GDM1 (cell line): ENCODE measurements around the gene TFCP2.
"Not testable (repeated sequence)": the region's sequence is repeated elsewhere in the genome, so short reads cannot be mapped to it uniquely, and the experiment has no call there.

ENCODE experiments used
- DNase-seq: peaks from one replicate; lab custom pipeline; 2025; lab: John Stamatoyannopoulos, UW

Gene TFCP2

DNA sequence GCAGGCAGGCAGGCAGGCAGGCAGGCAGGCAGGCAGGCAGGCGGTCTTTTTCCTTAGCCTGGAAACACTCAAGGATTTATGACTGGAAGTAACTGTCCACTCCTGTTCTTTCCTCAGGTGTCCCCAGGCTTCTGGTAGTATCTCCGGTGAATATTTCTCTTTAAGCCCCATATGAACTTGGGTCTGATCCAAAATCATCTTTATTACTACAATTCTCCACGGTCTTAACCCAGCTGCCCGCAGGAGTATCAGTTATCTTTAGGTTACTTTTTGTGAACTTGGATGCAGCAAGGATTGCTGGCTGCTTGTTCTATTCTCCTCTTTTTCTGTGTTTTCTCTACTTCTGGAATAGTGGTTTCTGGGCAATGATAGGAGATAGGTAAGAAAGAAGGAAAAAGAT lies 92.8 kb downstream of the TFCP2 start:
- no peak for DNase-seq

DNA sequence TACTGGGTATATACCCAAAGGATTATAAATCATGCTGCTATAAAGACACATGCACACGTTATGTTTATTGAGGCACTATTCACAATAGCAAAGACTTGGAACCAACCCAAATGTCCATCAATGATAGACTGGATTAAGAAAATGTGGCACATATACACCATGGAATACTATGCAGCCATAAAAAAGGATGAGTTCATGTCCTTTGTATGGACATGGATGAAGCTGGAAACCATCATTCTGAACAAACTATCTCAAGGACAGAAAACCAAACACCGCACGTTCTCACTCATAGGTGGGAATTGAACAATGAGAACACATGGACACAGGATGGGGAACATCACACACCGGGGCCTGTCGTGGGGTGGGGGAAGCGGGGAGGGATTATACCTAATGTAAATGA lies 94.1 kb downstream of the TFCP2 start:
- DNase-seq = not testable (repeated sequence)

DNA sequence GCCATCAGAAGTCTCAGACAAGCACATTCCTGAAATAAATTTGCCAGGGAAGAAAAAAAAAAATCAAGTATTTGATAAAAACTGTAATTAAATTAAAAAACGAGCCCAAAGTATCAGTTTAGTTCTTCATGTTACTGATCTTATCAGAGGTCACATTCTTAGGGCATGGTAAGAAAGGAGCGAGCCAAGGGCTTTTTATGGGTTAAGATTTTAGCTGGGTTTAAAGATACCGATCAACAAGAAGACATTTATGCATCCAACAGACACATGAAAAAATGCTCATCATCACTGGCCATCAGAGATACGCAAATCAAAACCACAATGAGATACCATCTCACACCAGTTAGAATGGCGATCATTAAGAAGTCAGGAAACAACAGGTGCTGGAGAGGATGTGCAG lies 94.6 kb downstream of the TFCP2 start:
- not testable (repeated sequence) for DNase-seq

DNA sequence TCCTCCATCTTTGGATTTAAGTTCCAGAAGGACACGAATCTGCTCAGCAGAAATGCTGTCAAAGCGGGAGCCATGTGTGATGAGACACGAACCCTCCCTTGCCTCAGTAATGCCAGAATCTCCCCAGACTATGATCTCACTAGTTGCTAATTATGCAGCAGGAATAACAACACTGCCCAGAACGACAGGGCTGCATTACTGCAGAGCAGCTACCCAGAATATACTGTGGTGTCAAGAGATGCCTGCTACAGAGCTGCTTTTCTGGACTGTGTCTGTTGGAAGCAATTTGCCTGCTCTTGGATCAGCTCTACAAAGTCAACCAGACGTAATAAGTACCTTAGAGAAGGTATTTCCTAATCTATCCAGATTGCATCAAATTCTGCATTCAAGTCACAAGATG lies 95.0 kb downstream of the TFCP2 start:
- no peak for DNase-seq

DNA sequence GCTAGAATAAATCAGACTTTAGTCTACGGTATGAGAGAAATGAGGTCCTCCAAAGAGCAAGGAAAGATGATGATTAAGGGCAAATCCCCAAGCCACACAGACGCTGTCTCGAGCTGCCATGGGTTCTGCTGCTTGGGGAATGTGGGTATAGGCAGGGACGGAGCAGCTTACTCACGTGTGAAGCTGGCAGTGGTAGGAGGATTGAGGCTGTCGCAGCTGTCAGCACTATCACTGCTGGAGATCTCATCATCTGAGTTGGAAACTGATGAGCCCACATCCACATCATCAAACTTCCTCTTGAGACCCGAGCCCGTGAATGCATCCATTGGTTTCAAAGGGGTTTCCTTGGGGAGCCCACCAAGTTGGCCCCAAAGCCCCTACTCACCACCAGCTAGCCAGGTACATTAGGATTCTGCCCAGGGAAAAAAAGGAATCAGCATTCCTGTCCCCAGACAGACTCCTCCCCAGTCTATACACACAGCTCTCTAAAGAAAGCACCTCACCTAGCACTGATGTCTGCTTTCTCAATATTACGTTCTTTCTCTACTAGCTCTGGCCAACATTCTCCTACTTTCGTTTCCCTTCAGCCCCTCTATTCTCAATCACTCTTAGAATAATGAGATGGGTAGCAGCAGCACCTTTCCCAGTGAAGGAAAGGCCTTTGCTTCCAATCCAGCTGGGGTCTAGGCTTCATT lies 96.6 kb downstream of the TFCP2 start:
- no peak for DNase-seq

DNA sequence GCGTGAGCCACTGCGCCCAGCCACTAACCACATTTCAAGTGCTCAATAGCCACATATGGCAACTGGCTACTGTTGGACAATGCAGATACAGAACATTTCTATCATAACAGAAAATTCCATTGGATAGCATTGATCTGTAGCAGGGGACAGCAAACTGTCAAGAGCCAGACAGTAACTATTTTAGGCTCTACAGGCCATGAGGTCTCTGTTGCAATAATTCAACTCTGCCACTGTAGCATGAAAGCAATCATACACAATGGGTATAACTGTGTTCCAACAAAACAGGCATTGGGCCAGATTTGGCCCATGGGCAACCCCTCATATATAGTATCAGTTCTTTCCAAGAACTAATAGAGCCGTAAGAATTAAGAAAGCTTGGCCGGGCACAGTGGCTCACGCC lies 97.5 kb downstream of the TFCP2 start:
- DNase-seq = no peak

DNA sequence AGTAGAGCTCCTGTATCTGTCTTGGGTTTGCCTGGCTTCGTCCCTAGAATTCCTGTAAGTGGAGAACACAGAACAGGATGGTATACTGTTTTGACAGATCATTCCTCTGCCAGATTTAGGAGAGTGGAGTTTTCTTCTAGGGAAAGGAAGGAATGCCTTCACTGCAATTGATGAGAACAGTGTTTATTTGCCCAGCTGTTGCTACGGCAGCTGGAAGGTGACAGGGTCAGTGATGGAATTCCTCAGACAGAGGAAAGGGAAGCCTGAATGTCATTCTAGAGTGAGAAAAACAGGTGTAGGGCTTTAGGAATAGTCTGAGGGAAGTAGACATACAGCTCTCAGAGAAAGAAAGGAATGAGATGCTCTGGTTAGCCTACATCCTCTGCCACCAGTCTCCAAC lies 101.3 kb downstream of the TFCP2 start:
- DNase-seq = no peak

DNA sequence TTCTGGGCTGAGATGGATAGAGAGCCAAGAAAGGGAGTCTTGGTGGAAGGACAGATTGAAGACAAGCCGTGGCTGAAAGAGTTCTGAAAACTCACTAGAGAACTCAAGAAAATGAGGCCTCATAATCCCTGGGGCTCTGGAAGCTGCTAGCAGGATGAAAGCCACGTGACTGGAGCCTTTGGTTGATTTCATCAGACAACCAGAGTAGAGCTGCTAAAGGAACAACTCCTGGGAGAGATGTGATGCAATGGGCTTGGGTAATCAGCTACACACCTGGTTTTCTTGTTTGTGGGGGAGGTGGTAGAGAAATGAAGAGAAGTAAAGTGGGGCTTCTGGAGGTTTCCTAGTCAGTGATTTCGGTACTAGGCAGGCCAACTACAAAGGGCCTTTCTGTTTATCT lies 102.9 kb downstream of the TFCP2 start:
- DNase-seq = no peak

DNA sequence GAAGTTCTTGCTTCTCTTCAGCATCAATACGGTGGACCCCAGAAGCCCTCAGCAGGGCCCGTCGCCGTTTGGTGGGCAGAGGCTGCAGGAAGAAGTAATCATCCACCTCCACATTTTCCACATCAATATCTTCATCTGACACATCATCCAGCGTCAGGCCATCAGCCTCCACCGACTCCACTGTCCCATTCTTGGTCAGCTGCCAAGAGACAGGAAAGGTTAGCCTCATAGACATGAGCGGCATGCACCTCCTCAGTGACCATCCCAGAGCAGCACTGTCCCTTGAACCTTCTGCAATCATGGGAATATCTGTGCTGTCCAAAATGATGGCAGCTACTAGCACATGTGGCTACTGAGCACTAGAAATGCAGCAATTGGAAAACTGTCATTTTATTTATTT lies 105.2 kb downstream of the TFCP2 start:
- no peak for DNase-seq

DNA sequence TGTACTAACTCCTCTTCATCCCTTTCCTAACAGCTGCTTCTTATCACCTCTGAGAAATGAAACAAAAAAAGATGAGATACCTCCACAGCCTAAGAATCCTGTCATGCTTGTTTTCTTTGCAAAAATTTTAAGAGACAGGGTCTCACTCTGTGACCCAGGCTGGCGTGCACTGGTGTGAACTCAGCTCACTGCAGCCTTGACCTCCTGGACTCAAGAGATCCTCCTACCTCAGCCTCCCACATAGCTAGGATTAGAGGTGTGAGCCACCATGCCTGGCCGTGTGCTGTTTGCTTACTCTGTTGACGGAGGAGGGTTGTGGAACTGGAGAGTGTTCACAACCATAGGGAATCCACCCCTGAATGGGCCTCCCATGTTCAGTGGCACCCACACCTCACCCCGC lies 105.7 kb downstream of the TFCP2 start:
- DNase-seq = no peak

DNA sequence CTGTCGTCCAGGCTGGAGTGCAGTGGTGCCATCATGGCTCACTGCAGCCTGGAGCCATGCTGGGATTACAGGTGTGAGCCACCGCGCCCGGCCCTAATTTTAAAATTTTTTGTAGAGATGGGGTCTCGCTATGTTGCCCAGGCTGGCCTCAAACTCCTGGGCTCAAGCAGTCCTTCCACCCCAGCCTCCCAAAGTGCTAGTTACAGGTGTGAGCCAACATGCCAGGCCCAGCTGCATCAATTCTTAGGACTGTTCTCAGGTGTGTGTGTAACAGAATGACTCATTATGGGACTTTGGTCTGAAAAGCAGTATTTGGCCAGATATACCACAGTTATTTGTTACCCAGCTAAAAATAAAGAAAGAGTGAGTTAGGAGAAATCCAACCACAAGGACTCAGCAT lies 107.4 kb downstream of the TFCP2 start:
- DNase-seq = no peak

DNA sequence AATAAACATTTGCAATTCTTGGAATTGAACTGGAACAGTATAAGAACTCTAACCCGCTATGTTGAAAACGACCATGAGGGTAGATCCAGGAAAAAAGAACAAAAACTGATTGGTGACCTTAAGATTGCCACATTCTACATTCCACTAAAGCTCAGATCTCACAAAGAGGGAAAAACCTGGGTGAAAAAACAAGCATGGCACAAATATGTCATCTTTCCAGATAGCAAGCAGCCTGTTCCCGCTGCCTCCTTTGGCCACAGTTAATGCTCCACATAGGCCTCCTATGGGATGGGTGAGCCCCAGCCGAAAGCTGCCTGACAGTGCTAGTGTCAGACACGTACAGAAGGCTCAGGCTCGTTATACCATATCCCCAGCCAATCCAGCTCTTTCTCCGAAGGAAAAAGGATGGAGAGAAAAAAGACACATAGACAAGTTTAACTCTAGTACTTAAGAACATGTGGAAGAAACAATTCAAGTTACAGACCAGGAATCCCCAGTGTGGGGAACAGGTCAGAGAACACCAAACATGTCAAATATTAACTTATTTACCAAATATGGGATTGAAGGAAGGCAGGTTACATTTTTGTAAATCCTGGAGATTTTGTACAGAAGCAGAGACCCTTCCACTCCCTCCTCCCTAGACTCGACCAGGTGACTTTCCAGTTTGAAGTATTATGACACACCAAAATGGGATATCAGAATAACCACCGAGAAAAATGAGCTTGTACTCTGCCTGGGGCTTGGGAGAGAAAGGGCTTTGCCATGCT lies 110.1 kb downstream of the TFCP2 start:
- DNase-seq = no peak

DNA sequence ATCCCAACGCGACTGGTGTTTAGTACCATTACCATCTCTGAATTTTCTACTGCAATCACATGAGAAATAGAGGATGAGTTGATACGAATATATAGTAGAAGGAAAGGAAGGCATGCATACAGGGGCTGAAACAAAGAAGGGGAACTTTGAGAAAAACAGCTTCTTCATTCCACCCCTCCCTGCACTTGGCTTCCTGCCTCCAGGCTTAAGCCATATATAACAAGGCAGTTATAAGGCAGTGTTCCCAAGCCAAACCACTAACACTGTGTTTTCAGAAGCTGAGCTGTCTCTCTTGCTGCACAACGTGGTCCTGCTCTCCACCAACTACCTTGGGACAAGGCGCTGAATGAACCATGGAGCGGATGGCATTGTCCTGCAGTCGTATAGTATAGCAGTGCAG lies 113.8 kb downstream of the TFCP2 start:
- DNase-seq = no peak

DNA sequence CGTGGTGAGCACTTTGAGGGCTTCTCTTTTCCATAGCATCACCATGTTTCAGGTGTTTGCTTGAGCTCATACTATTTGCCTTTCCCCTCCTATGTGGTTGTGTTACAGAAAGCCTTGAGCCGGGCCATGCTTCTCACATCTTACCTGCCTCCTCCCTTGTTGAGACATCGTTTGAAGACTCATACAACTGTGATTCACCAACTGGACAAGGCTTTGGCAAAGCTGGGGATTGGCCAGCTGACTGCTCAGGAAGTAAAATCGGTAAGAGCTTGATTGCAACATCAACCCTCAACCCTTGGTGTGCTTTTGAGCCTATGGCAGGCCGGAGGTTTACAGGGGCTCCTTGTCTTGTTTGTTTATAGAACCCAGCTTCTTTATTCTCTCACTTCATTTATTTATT lies 116.7 kb downstream of the TFCP2 start:
- no peak for DNase-seq

DNA sequence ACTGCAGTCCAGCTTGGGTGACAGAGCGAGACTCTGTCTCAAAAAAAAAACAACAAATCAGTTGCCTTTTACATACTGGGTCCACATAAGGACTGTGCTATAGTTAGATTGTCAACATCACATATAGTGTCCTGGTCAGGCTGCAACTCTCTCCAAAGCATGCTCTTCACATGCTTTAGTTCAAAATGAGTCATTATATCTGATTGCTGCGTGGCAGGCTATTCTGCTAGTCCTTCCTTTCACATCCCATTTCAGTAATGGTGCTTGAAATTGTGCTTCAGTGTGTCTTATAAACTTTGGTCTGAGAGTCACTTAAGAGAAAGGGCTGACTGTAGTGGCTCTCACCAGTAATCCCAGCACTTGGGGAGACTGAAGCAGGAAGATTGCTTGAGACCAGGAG lies 117.9 kb downstream of the TFCP2 start:
- DNase-seq = no peak

DNA sequence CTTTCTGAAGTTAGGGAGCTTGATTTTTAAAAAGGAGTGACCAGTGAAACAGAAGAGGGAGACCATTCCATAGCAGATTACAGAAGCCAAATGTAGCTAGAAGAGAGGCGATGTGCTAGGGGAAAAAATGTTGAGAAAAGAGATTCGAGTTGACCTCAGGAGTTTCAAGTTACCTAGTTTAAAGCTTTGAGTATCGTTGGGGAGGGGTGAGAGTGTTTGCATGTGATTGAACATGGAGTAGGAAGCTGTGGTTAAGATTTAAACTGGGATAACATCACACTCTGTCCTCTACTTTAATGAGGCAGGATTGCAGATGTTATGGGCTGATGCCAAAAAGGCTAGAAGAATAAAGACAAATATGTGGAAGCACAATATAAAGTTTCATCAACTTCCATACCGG lies 121.1 kb downstream of the TFCP2 start:
- no peak for DNase-seq

DNA sequence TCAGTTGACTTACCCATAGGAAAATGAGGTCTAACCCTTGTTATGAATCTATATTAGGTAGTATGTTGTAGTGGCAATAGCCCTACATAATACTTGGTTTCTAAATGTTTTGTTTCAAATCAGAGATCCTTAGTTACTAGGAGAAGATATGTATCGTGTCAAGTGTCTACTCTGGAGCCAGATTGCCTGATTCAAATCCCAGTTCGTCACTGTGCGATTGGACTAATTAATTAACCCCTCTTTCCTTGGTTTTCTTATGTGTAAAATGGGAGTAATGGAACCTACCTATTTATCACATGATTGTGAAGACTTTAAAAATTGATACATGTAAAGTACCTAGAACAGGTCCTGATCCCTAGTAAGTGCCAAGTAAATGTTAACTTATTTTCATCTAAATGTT lies 123.4 kb downstream of the TFCP2 start:
- DNase-seq = no peak

DNA sequence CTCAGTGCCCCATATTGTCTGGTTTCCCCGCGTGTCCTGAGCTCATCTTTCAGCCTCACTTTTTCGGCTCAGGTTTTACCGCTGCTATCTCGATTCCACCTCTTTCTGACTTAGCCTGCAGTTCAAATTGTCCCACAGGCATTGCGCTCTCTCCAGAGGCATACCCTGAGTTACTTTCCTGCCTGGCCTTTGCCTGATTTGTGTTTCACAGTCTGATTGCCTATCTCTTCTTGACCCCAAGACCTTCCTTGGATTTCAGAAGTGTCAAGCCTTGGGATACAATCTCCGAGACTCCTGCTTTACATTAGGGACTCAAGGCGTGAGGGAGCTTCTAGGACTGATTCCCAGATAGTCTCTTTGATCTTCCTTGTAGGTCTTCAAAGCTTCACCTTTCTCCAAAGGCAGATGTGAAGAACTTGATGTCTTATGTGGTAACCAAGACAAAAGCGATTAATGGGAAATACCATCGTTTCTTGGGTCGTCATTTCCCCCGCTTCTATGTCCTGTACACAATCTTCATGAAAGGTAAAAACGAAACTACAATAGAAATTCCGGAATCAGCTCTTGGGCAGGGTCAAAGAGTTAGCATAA lies 124.2 kb downstream of the TFCP2 start:
- DNase-seq = no peak

DNA sequence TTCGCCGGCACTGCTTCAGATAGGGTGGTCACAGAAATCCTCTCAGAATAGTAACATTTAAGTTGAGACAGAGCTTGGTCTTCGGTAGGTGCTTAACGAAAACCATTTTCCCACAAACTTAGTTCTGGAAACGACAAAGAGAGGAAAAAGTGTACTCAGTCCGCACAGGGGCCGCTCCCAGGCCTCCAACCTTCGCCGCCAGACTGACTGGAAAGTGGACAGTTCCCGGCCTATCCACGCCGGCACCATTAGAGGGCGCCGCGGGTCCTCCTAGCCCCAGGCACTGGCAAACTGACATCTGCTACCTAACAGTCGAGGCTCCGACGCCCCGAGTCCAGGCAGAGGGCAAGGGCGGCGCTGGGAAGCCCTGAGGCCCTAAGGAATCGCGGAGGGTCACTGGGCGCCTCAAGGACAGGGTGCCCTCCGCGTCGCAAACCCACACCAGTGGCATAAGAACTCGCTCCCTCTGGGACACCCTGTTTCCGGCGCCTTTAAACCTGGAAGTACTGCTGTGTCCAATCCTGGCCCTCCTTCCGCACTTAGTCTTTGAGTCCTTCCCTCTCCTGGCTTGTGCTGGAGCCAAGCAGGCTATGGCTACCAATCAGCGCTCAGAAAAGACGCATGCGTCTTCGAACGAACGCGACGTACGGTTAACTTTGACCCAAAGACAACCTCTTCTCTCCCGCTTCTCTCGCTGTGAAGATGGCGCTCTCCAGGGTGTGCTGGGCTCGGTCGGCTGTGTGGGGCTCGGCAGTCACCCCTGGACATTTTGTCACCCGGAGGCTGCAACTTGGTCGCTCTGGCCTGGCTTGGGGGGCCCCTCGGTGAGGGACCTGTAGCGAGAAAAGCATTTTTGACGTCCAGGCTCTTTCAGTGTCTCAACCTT lies 125.0 kb downstream of the TFCP2 start, which contains the start of gene LETMD1:
LETMD1 (plus strand) TSS at position 673 of the 886 bp plus-strand sequence; CDS start at position 703, 30 bp downstream.
- DNase-seq = peak; percentile 96
